Panc1 (cell line): ENCODE results near the gene NLRP6. TPM values are rescaled to one million over a fixed set of nuclear protein-coding genes. Genes with fewer than 3 reads are reported as not detected.
A peak's percentile ranks its signal among the peaks of the same experiment; 100 is the strongest.

Experiments
- ATAC-seq: fragments of 200-7000 bp; cut with Tn5 transposase; 2 replicates; pipeline ENCODE4 v1.9.1; 2020; ENCODE audit warnings: mild to moderate bottlenecking, moderate library complexity
- BruUV-seq: library from RNA; stranded (reverse); fragments of 400-500 nt; replicated peaks from 2 replicates; lab custom pipeline; 2021; lab: Mats Ljungman, UMichigan
- CTCF ChIA-PET: fragments of 300-600 bp; sonication (Branson Sonifier 250); formaldehyde crosslinking; loops from one replicate; lab custom pipeline; 2022; ENCODE audit warnings: antibody characterized with exemption; lab: Charles Lee
- POLR2A ChIA-PET: fragments of 300-600 bp; sonication (Branson Sonifier 250); formaldehyde crosslinking; loops from one replicate; lab custom pipeline; 2022; ENCODE audit warnings: antibody characterized with exemption; lab: Charles Lee
- DNase-seq: peaks from one replicate; pipeline ENCODE4 v3.0.0-alpha.2; 2010; ENCODE audit warnings: low read depth, low spot score
- H3K27ac ChIP-seq: 2 replicates; pipeline ENCODE4 v1.5.1; 2011; ENCODE audit warnings: mild to moderate bottlenecking, low read length, inconsistent platforms
- H3K27me3 ChIP-seq: fragments of 200-500 bp; sonication (Bioruptor generic); 2 replicates; pipeline ENCODE4 v1.6.0; 2014; ENCODE audit warnings: low read length, inconsistent platforms; ENCODE audit not compliant: control insufficient read depth, insufficient read depth
- H3K36me3 ChIP-seq: fragments of 200-500 bp; sonication (Bioruptor generic); 2 replicates; pipeline ENCODE4 v1.5.1; 2014; ENCODE audit warnings: inconsistent platforms, mild to moderate bottlenecking, low read length, moderate library complexity; ENCODE audit not compliant: control insufficient read depth, insufficient read depth
- H3K4me1 ChIP-seq: 2 replicates; pipeline ENCODE4 v1.5.1; 2011; ENCODE audit warnings: inconsistent platforms, mild to moderate bottlenecking, low read length, moderate library complexity; ENCODE audit not compliant: control insufficient read depth, insufficient read depth
- H3K4me3 ChIP-seq, 2 experiments: 2 replicates each; pipeline ENCODE4 v1.5.1; 2011 to 2012; ENCODE audit warnings: low read depth in 2 of 2, low read length in 2 of 2, mild to moderate bottlenecking in 2 of 2, inconsistent platforms in 1 of 2, moderate library complexity in 1 of 2
- H3K9me3 ChIP-seq: fragments of 200-500 bp; sonication (Bioruptor generic); 2 replicates; pipeline ENCODE4 v1.5.1; 2014; ENCODE audit warnings: low read depth, mild to moderate bottlenecking, inconsistent platforms, low read length, moderate library complexity; ENCODE audit not compliant: control insufficient read depth, insufficient read depth
- POLR2AphosphoS5 ChIP-seq: IDR thresholded peaks from 2 replicates; pipeline ENCODE4 v1.6.1; 2012; ENCODE audit warnings: mild to moderate bottlenecking, low read depth, low read length, moderate library complexity
- SIN3A ChIP-seq: IDR thresholded peaks from 2 replicates; pipeline ENCODE4 v1.6.1; 2012; ENCODE audit warnings: low read depth, mild to moderate bottlenecking, low read length, moderate library complexity, borderline replicate concordance; ENCODE audit not compliant: insufficient read depth
- TCF7L2 ChIP-seq: IDR thresholded peaks from 2 replicates; pipeline ENCODE4 v1.6.1; 2011; ENCODE audit warnings: mild to moderate bottlenecking, low read depth, low read length, inconsistent platforms
- in situ Hi-C: cut with HindIII; loops from 2 replicates; pipeline ENCODE4 v1.10.0; 2016; ENCODE audit warnings: low sequenced_read_pairs, low pct_unique_long_range_greater_than_20kb
- intact Hi-C: fragments of 100-400 bp; cut with micrococcal nuclease; formaldehyde crosslinking; loops from one replicate; pipeline ENCODE4 v1.10.0; 2022; ENCODE audit not compliant: unreplicated experiment
- total RNA-seq: library from RNA; stranded (reverse); gene quantifications from one replicate; pipeline ENCODE4 v1.2.1, GENCODE V29; 2021; ENCODE audit not compliant: unreplicated experiment
- TF ChIP-seq, protein P1 (sequence below), 2 experiments: IDR thresholded peaks; 2 replicates each; pipeline ENCODE4 v1.6.1; 2011 to 2012; ENCODE audit warnings: low read depth in 2 of 2, control low read depth in 1 of 2, low read length in 1 of 2, mild to moderate bottlenecking in 1 of 2, moderate library complexity in 1 of 2; ENCODE audit not compliant: insufficient read depth in 1 of 2
- TF ChIP-seq, protein P2 (sequence below): fragments of 450-650 bp; IDR thresholded peaks from 2 replicates; pipeline ENCODE4 v1.5.1; 2017; ENCODE audit warnings: mild to moderate bottlenecking

NLRP6 gene
- total RNA-seq, 1 experiment from 2014 or later, result 0.59 TPM

DNA sequence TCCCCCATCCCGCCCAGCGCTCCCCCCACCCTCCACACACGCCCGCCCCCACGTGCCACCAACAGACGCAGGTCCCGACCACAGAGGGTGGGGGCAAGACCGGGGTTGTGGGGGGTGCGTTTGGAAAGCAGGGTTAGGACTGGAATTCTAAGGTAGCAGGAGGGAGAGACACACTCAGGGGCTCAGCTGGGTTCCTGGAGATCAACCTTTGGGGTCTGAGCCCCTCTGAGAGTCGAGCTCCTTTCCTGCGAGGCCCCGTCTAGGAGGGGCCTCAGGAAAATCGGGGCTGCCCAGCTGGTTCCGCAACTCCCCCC is 11.1 kb downstream of the NLRP6 start:
- H3K4me3 ChIP-seq, result peak overlapping the region; percentile 38 to 56
- H3K36me3 ChIP-seq, result no peaks in the 10 kb centered on the region
- in situ Hi-C loops, result no loop called here
- H3K9me3 ChIP-seq, result no peaks in the 10 kb centered on the region
- peak overlapping the region; percentile 86 for H3K27ac ChIP-seq
- no TSS peak for BruUV-seq
- POLR2A ChIA-PET, result interaction anchor here (0.7 to 1.1 kb wide), 2 partner anchors 9 to 19 kb away, joined by 3 to 7 read pairs; no protein-coding TSS in a partner anchor
- DNase-seq (no peak), ATAC-seq (no peak; the same call in 1 of the 2 replicates)
- no peaks in the 10 kb centered on the region for H3K27me3 ChIP-seq
- CTCF ChIA-PET, result interaction anchor here (0.5 to 0.6 kb wide), 2 partner anchors 73 to 118 kb away, joined by 3 read pairs; no protein-coding TSS in a partner anchor
- TF ChIP-seq POLR2AphosphoS5, result no peak
- TF ChIP-seq, protein P1, sequence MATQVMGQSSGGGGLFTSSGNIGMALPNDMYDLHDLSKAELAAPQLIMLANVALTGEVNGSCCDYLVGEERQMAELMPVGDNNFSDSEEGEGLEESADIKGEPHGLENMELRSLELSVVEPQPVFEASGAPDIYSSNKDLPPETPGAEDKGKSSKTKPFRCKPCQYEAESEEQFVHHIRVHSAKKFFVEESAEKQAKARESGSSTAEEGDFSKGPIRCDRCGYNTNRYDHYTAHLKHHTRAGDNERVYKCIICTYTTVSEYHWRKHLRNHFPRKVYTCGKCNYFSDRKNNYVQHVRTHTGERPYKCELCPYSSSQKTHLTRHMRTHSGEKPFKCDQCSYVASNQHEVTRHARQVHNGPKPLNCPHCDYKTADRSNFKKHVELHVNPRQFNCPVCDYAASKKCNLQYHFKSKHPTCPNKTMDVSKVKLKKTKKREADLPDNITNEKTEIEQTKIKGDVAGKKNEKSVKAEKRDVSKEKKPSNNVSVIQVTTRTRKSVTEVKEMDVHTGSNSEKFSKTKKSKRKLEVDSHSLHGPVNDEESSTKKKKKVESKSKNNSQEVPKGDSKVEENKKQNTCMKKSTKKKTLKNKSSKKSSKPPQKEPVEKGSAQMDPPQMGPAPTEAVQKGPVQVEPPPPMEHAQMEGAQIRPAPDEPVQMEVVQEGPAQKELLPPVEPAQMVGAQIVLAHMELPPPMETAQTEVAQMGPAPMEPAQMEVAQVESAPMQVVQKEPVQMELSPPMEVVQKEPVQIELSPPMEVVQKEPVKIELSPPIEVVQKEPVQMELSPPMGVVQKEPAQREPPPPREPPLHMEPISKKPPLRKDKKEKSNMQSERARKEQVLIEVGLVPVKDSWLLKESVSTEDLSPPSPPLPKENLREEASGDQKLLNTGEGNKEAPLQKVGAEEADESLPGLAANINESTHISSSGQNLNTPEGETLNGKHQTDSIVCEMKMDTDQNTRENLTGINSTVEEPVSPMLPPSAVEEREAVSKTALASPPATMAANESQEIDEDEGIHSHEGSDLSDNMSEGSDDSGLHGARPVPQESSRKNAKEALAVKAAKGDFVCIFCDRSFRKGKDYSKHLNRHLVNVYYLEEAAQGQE (IDR thresholded peaks at IDR 0.05; ENCODE audit: insufficient read depth in 1 of 2, low read depth in 2 of 2, low read length in 1 of 2), result no peak
- TF ChIP-seq TCF7L2, result no peak
- TF ChIP-seq, protein P2, sequence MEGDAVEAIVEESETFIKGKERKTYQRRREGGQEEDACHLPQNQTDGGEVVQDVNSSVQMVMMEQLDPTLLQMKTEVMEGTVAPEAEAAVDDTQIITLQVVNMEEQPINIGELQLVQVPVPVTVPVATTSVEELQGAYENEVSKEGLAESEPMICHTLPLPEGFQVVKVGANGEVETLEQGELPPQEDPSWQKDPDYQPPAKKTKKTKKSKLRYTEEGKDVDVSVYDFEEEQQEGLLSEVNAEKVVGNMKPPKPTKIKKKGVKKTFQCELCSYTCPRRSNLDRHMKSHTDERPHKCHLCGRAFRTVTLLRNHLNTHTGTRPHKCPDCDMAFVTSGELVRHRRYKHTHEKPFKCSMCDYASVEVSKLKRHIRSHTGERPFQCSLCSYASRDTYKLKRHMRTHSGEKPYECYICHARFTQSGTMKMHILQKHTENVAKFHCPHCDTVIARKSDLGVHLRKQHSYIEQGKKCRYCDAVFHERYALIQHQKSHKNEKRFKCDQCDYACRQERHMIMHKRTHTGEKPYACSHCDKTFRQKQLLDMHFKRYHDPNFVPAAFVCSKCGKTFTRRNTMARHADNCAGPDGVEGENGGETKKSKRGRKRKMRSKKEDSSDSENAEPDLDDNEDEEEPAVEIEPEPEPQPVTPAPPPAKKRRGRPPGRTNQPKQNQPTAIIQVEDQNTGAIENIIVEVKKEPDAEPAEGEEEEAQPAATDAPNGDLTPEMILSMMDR, result no peak
- TF ChIP-seq SIN3A, result no peak
- intact Hi-C loops, result no loop called here
- H3K4me1 ChIP-seq, result peaks cover 29% of the 10 kb centered on the region

DNA sequence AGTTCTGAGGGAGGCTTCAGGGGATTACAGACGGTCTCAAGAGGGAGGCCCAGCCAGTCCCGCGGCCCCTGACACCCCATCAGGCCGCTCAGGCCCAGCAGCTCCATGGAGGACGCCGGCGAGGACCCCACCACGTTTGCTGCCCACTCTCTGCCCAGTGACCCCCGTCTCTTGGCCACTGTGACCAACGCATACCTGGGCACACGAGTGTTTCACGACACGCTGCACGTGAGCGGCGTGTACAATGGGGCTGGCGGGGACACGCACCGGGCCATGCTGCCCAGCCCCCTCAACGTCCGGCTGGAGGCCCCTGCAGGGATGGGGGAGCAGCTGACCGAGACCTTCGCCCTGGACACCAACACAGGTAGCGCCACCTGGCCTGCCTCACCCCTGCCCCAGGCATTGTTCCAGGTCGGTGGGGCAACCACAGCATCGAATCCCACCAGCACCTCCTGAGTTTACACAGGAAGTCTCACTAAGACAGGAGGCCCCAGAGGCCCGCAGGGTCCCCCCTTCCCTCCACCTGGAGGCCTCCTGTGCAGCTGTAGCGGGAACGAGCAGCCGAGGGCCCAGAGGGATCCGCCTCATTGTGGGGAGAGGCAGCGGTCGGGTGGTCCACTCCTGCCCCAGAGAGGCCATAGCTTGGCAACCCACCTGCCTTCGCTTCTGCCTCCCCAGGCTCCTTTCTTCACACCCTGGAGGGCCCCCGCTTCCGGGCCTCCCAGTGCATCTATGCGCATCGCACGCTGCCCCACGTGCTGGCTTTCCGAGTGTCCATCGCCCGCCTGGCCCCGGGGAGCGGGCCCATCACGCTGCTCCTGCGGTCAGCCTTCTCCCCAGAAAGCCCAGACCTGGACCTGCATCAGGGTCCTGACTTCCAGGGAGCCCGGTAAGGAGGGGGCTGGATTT is 11.8 kb downstream of the NLRP6 start:
- no peak for TF ChIP-seq SIN3A
- TF ChIP-seq TCF7L2, result no peak
- no peak for TF ChIP-seq POLR2AphosphoS5
- TF ChIP-seq, protein P1 (IDR thresholded peaks at IDR 0.05; ENCODE audit: insufficient read depth in 1 of 2, low read depth in 2 of 2, low read length in 1 of 2), result no peak
- TF ChIP-seq, protein P2, result no peak
- ChIA-PET CTCF (interaction anchor here (0.6 kb wide), 1 partner anchor 73 kb away, joined by 3 read pairs; no protein-coding TSS in a partner anchor), POLR2A (interaction anchor here (0.7 to 1.1 kb wide), 2 partner anchors 10 to 19 kb away, joined by 3 to 7 read pairs; no protein-coding TSS in a partner anchor)
- H3K27ac ChIP-seq, result peak overlapping the region; percentile 86
- no peaks in the 10 kb centered on the region for H3K9me3 ChIP-seq
- peak overlapping the region; percentile 38 to 56 for H3K4me3 ChIP-seq
- intact Hi-C loops (no loop called here), in situ Hi-C loops (no loop called here)
- ATAC-seq, result no peak
- BruUV-seq, result TSS peak; percentile 85
- no peaks in the 10 kb centered on the region for H3K36me3 ChIP-seq
- H3K4me1 ChIP-seq, result peaks cover 29% of the 10 kb centered on the region
- no peaks in the 10 kb centered on the region for H3K27me3 ChIP-seq
- DNase-seq, result no peak
